Fibroblast of the aortic adventitia (primary cell): ENCODE measurements around the gene MMP28. TPM values are rescaled to one million over a fixed set of nuclear protein-coding genes. Genes with fewer than 3 reads are reported as not detected.

Experiments
- DNase-seq: peaks from one replicate; pipeline ENCODE4 v3.0.0-alpha.2; 2010; ENCODE audit warnings: low read depth
- H3K4me3 ChIP-seq: 2 replicates; pipeline ENCODE4 v1.5.1; 2011; ENCODE audit warnings: low read depth, mild to moderate bottlenecking, control low read depth, low read length, moderate library complexity
- total RNA-seq: library from RNA; depleted of rRNA; stranded (reverse); fragments of >200 nt; gene quantifications from 2 replicates; pipeline ENCODE4 v1.2.3, GENCODE V29; 2012; ENCODE audit warnings: low replicate concordance
- TF ChIP-seq, protein P1 (sequence below): IDR thresholded peaks from 2 replicates; pipeline ENCODE4 v1.5.1; 2011; ENCODE audit warnings: mild to moderate bottlenecking, low read length, control low read depth, inconsistent platforms; ENCODE audit not compliant: insufficient read depth

MMP28 gene
- total RNA-seq, 1 donor = 0.09 TPM

DNA sequence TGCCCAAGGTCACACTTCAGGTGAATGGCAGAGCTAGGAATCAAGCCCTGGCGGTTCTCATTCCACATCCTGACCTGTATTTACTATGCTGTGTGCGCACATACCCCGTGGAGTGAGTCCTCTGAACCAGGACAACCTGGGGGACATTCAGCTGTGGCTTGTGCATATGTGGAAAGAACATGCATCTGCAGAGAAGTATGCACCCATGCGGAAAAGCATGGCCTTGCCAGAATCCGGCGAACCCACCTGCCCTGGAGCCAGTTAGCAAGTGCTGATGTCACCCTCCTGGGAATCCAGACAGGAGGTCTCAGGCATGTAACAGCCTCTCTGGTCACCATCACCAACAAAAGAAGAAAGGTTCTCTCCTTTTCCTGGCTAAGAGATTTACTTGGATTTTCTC, 62.1 kb downstream of the MMP28 start:
- H3K4me3 ChIP-seq = no peak overlapping the region
- TF ChIP-seq, protein P1, sequence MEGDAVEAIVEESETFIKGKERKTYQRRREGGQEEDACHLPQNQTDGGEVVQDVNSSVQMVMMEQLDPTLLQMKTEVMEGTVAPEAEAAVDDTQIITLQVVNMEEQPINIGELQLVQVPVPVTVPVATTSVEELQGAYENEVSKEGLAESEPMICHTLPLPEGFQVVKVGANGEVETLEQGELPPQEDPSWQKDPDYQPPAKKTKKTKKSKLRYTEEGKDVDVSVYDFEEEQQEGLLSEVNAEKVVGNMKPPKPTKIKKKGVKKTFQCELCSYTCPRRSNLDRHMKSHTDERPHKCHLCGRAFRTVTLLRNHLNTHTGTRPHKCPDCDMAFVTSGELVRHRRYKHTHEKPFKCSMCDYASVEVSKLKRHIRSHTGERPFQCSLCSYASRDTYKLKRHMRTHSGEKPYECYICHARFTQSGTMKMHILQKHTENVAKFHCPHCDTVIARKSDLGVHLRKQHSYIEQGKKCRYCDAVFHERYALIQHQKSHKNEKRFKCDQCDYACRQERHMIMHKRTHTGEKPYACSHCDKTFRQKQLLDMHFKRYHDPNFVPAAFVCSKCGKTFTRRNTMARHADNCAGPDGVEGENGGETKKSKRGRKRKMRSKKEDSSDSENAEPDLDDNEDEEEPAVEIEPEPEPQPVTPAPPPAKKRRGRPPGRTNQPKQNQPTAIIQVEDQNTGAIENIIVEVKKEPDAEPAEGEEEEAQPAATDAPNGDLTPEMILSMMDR = no peak
- no peak for DNase-seq

DNA sequence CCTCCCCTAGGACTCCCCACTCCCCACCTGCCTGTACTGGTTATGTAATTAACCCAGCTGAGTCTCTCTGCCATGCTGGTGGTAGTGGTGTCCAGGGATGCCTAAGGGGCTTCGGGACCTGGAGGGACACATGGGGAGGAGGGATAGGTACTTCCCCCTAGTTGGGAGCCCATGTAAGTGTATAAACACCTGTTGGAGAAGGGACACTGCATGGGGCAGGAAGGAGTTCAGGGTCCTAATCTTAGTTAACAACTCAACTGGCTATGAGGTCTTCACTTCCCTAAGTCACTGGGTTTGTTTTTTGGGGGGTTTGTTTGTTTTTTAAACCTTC, 62.7 kb downstream of the MMP28 start:
- DNase-seq = no peak
- H3K4me3 ChIP-seq = no peak overlapping the region
- TF ChIP-seq, protein P1 = no peak

GRCh38 chr17:35731917-35732805, 63.3 kb downstream of the MMP28 start:
- H3K4me3 ChIP-seq = peak overlapping the region; percentile 53
- TF ChIP-seq, protein P1 = no peak
- no peak for DNase-seq

DNA sequence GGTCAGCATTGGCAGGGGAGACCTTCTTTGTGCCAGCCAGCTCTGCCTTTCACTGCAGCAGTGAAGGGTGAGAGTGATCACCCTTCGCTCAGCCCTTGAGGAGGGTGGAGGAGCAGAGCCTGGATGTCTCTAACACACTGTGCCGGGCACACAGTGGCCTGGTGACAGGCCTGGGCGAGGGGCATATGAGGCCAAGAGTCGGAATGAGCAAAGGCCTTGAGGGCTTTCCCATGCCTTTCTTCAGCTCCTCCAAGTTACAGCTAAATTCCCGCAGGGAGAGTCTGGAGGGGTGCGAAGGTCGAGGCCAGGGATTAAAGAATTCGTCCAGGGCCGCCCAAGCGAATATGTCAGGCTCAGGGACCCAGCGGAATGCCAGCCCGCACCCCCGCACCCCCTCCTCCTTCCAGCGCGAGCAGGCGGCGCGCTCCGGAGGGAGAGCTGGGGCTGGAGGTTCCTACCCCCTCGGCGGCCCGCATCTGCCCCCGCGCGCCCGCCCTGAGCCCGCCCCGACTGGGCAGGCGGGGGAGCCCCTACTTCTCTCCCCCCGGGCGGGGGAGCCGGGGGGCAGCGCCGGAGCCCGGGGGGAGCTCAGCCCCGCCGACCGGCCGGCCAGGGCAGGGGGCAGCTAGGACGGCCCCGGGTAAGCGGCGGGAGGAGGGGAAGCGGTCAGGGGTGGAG, 64.1 kb downstream of the MMP28 start, which contains the start of gene RASL10B:
TSS of gene RASL10B (plus strand) at position 401 of the 678 bp plus-strand sequence. CDS start 3,546 bp downstream, outside the sequence.
- TF ChIP-seq, protein P1 = no peak
- no peak for DNase-seq
- H3K4me3 ChIP-seq = peak within 1 kb of the TSS; percentile 53

DNA sequence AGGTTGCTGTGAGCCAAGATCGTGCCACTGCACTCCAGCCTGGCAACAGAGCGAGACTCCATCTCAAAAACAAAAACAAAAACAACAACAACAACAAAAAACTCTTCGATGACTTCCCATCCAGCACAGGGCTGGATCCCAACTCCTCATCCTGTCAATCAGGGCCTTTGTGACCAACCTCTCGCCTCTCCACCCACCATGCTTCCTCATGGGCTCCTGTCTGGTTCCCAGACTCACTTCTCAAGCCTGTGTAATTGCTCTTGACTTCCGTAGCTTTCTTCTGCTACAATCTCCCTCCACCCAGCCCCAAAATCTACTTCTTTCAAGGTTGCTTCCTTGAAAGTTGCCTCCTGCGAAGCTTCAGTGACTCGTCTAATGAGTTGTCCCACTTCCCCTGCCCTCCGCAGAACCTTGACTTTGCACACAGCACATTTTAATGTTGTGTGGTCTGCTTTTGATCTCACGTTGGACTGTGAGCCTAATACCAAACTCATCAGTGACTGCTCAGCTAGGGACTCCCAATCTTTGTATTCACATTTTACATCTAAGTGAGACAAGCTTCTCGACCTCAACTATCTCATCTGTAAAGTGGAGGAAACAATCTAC, 64.9 kb downstream of the MMP28 start:
- DNase-seq = no peak
- TF ChIP-seq, protein P1 = no peak
- no peak overlapping the region for H3K4me3 ChIP-seq

- no peak overlapping the region for H3K4me3 ChIP-seq
- TF ChIP-seq, protein P1 = no peak
Observed at GRCh38 chr17:35729405-35729833, 66.0 kb downstream of the MMP28 start.

More at GRCh38 chr17:35729405-35729833, 66.0 kb downstream of the MMP28 start:
- DNase-seq = no peak
